GM21360 (cell line): ENCODE measurements around the gene PAK1.

Source experiments
- ATAC-seq: cut with Tn5 transposase; IDR thresholded peaks from one replicate; pipeline ENCODE4 v1.9.1; 2021; ENCODE audit warnings: mild to moderate bottlenecking, moderate library complexity; ENCODE audit not compliant: unreplicated experiment

The PAK1 gene

GRCh38 chr11:77375107-77375506 lies 98.8 kb downstream of the PAK1 start:
- no peak for ATAC-seq

- no peak for ATAC-seq
These were observed 99.3 kb downstream of the PAK1 start for GRCh38 chr11:77374611-77375031.

GRCh38 chr11:77374108-77374507 lies 99.8 kb downstream of the PAK1 start:
- no peak for ATAC-seq

GRCh38 chr11:77372726-77373125 lies 101.2 kb downstream of the PAK1 start:
- ATAC-seq, result no peak

- ATAC-seq, result no peak
These were observed 102.2 kb downstream of the PAK1 start for GRCh38 chr11:77371646-77372045.

- no peak for ATAC-seq
These were observed 103.7 kb downstream of the PAK1 start for GRCh38 chr11:77370217-77370616.

GRCh38 chr11:77361184-77361583 lies 112.7 kb downstream of the PAK1 start:
- no peak for ATAC-seq

GRCh38 chr11:77359481-77359880 lies 114.4 kb downstream of the PAK1 start:
- ATAC-seq, result no peak

GRCh38 chr11:77353131-77353530 lies 120.8 kb downstream of the PAK1 start:
- ATAC-seq, result no peak

GRCh38 chr11:77351281-77351886 lies 122.5 kb downstream of the PAK1 start:
- no peak for ATAC-seq

- ATAC-seq, result no peak
These were observed 125.9 kb downstream of the PAK1 start for GRCh38 chr11:77347948-77348347.

GRCh38 chr11:77346906-77347603 lies 126.8 kb downstream of the PAK1 start:
- no peak for ATAC-seq

GRCh38 chr11:77345621-77346020 lies 128.3 kb downstream of the PAK1 start:
- no peak for ATAC-seq

- no peak for ATAC-seq
These were observed 133.4 kb downstream of the PAK1 start for GRCh38 chr11:77340501-77340900.

GRCh38 chr11:77332259-77332658 lies 141.6 kb downstream of the PAK1 start:
- ATAC-seq, result no peak

GRCh38 chr11:77325159-77325558 lies 148.7 kb downstream of the PAK1 start:
- no peak for ATAC-seq

GRCh38 chr11:77324508-77324907 lies 149.4 kb downstream of the PAK1 start:
- ATAC-seq, result no peak

- no peak for ATAC-seq
These were observed 150.8 kb downstream of the PAK1 start for GRCh38 chr11:77322926-77323590.

- ATAC-seq, result no peak
These were observed 151.4 kb downstream of the PAK1 start for GRCh38 chr11:77322506-77322905.

- ATAC-seq, result no peak
These were observed 153.5 kb downstream of the PAK1 start for GRCh38 chr11:77320351-77320750.

GRCh38 chr11:77318600-77318999 lies 155.3 kb downstream of the PAK1 start:
- ATAC-seq, result no peak

- ATAC-seq, result no peak
These were observed 157.1 kb downstream of the PAK1 start for GRCh38 chr11:77316733-77317342.
